DOHH2 (cell line): ENCODE results near the gene ZNF398.

Source experiments
- CTCF ChIP-seq: fragments of 200-600 bp; sonication (generic); IDR thresholded peaks from one replicate; pipeline ENCODE4 v1.5.1; 2014; ENCODE audit warnings: antibody characterized with exemption, mild to moderate bottlenecking, low read depth, low read length; ENCODE audit not compliant: poor library complexity, severe bottlenecking
- EZH2phosphoT487 ChIP-seq: fragments of 200-600 bp; sonication (generic); IDR thresholded peaks from 2 replicates; pipeline ENCODE4 v1.6.1; 2017; ENCODE audit warnings: borderline replicate concordance, mild to moderate bottlenecking, antibody characterized with exemption, low read length, moderate library complexity, mixed read lengths

GRCh38 chr7:149225656-149226055 is 78.4 kb downstream of the ZNF398 start:
- TF ChIP-seq CTCF (no peak), EZH2phosphoT487 (no peak)
